PC-3 (cell line): ENCODE results near the gene GALNT18. TPM values are rescaled to one million over a fixed set of nuclear protein-coding genes. Genes with fewer than 3 reads are reported as not detected.

Source experiments
- ATAC-seq: fragments of 200-7000 bp; cut with Tn5 transposase; 2 replicates; pipeline ENCODE4 v1.9.1; 2020; ENCODE audit warnings: mild to moderate bottlenecking, moderate library complexity
- BruUV-seq: library from RNA; stranded (reverse); fragments of 400-500 nt; replicated peaks from 2 replicates; lab custom pipeline; 2021; lab: Mats Ljungman, UMichigan
- CTCF ChIA-PET: fragments of 300-600 bp; sonication (Branson Sonifier 250); formaldehyde crosslinking; loops from one replicate; lab custom pipeline; 2022; ENCODE audit warnings: antibody characterized with exemption; lab: Charles Lee
- POLR2A ChIA-PET: fragments of 300-600 bp; sonication (Branson Sonifier 250); formaldehyde crosslinking; loops from one replicate; lab custom pipeline; 2022; ENCODE audit warnings: antibody characterized with exemption; ENCODE audit not compliant: unreplicated experiment; lab: Charles Lee
- DNase-seq: peaks from one replicate; pipeline ENCODE4 v3.0.0-alpha.2; 2015
- H2AFZ ChIP-seq: fragments of 300-600 bp; sonication (generic); 2 replicates; pipeline ENCODE4 v1.6.0; 2016; ENCODE audit warnings: antibody characterized with exemption, low read length
- H3F3A ChIP-seq: fragments of 300-600 bp; sonication (generic); one replicate; pipeline ENCODE4 v1.6.0; 2017; ENCODE audit warnings: antibody characterized with exemption, low read length, control low read depth, mild to moderate bottlenecking; ENCODE audit not compliant: unreplicated experiment
- H3K27ac ChIP-seq: fragments of 300-600 bp; sonication (generic); 2 replicates; pipeline ENCODE4 v1.5.1; 2016; ENCODE audit warnings: mild to moderate bottlenecking, low read length
- H3K27me3 ChIP-seq: fragments of 300-600 bp; sonication (generic); 2 replicates; pipeline ENCODE4 v1.6.1; 2016; ENCODE audit warnings: low read length, mixed read lengths
- H3K36me3 ChIP-seq: fragments of 300-600 bp; sonication (generic); 2 replicates; pipeline ENCODE4 v1.6.1; 2016; ENCODE audit warnings: low read depth, mixed run types, low read length, mixed read lengths
- H3K4me1 ChIP-seq: fragments of 300-600 bp; sonication (generic); 2 replicates; pipeline ENCODE4 v1.5.1; 2016; ENCODE audit warnings: low read length; ENCODE audit not compliant: insufficient read depth
- H3K4me2 ChIP-seq: fragments of 300-600 bp; sonication (generic); 2 replicates; pipeline ENCODE4 v1.6.0; 2016; ENCODE audit warnings: low read length
- H3K4me3 ChIP-seq: fragments of 300-600 bp; sonication (generic); 2 replicates; pipeline ENCODE4 v1.5.1; 2016; ENCODE audit warnings: mild to moderate bottlenecking, low read length, mixed read lengths
- H3K79me2 ChIP-seq: fragments of 300-600 bp; sonication (generic); 2 replicates; pipeline ENCODE4 v1.6.1; 2017; ENCODE audit warnings: low read length, mixed read lengths
- H3K9ac ChIP-seq: fragments of 300-600 bp; sonication (generic); 2 replicates; pipeline ENCODE4 v1.6.0; 2016; ENCODE audit warnings: mild to moderate bottlenecking, low read length
- H3K9me2 ChIP-seq: fragments of 300-600 bp; sonication (generic); replicated peaks from 2 replicates; pipeline ENCODE4 v1.6.1; 2016; ENCODE audit warnings: mixed run types, low read length, mixed read lengths
- H3K9me3 ChIP-seq: fragments of 300-600 bp; sonication (generic); 2 replicates; pipeline ENCODE4 v1.6.1; 2016; ENCODE audit warnings: low read length, mixed read lengths
- H4K20me1 ChIP-seq: fragments of 300-600 bp; sonication (generic); 2 replicates; pipeline ENCODE4 v1.6.1; 2016; ENCODE audit warnings: low read length, mixed read lengths
- EZH2 ChIP-seq: fragments of 300-600 bp; sonication (generic); IDR thresholded peaks from one replicate; pipeline ENCODE4 v1.6.1; 2017; ENCODE audit warnings: antibody characterized with exemption, mild to moderate bottlenecking, low read length; ENCODE audit not compliant: unreplicated experiment
- EZH2phosphoT487 ChIP-seq: fragments of 300-600 bp; sonication (generic); IDR thresholded peaks from 2 replicates; pipeline ENCODE4 v1.6.1; 2018; ENCODE audit warnings: mild to moderate bottlenecking, antibody characterized with exemption, low read length, borderline replicate concordance
- intact Hi-C: fragments of 100-400 bp; cut with micrococcal nuclease; formaldehyde crosslinking; loops from 2 replicates; pipeline ENCODE4 v1.9.0; 2023
- total RNA-seq: library from RNA; depleted of rRNA; stranded (reverse); fragments of >200 nt; gene quantifications from 2 replicates; pipeline ENCODE4 v1.2.3, GENCODE V29; 2014
- TF ChIP-seq, protein P1 (sequence below): fragments of 300-600 bp; sonication (generic); conservative IDR thresholded peaks from 2 replicates; pipeline ENCODE4 v1.5.1; 2017; ENCODE audit warnings: antibody characterized with exemption, low read depth, mild to moderate bottlenecking, low read length

Gene GALNT18
- total RNA-seq, 1 experiment from 2014 or later = 34.5 TPM

DNA sequence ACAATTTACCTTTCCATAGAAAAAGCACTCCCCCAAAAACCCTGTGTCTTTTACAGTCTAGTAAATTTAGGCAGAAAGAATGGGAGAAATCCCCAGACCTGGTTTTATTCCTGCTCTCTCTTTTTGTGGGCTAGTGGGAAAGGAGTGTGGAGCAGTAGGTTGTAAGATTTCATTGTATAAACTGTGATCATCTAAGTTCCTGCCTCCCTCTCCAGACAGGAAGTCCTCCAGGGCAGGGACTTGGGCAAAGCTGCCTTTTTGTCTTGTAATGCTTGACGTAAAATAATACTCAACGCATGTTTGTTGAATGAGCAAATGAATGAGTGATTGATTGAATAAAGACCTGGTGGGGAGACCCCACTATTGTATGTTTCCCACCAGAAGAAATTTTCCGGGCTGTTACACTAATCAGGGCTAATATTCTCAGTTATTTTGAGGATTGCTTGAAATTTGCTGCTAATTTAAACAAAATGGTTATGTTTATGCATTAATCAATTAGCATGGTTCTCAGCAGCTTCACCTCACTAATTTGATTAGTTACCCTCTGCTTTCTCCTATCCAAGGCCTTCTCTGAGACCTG is 305.1 kb downstream of the GALNT18 start:
- ChIA-PET POLR2A (no interaction called here), CTCF (no interaction called here)
- H3F3A ChIP-seq = no peaks in the 10 kb centered on the region
- DNase-seq (no peak), ATAC-seq (no peak)
- H4K20me1 ChIP-seq = no peaks in the 10 kb centered on the region
- peaks cover 15% of the 10 kb centered on the region for H3K4me1 ChIP-seq
- no peaks in the 10 kb centered on the region for H3K79me2 ChIP-seq
- H2AFZ ChIP-seq = no peak overlapping the region
- intact Hi-C loops = no loop called here
- H3K9ac ChIP-seq = no peak overlapping the region
- H3K27me3 ChIP-seq = no peaks in the 10 kb centered on the region
- BruUV-seq = no TSS peak
- TF ChIP-seq, protein P1, sequence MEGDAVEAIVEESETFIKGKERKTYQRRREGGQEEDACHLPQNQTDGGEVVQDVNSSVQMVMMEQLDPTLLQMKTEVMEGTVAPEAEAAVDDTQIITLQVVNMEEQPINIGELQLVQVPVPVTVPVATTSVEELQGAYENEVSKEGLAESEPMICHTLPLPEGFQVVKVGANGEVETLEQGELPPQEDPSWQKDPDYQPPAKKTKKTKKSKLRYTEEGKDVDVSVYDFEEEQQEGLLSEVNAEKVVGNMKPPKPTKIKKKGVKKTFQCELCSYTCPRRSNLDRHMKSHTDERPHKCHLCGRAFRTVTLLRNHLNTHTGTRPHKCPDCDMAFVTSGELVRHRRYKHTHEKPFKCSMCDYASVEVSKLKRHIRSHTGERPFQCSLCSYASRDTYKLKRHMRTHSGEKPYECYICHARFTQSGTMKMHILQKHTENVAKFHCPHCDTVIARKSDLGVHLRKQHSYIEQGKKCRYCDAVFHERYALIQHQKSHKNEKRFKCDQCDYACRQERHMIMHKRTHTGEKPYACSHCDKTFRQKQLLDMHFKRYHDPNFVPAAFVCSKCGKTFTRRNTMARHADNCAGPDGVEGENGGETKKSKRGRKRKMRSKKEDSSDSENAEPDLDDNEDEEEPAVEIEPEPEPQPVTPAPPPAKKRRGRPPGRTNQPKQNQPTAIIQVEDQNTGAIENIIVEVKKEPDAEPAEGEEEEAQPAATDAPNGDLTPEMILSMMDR = no peak
- no peaks in the 10 kb centered on the region for H3K9me2 ChIP-seq
- no peak overlapping the region for H3K27ac ChIP-seq
- H3K4me3 ChIP-seq = no peak overlapping the region
- H3K36me3 ChIP-seq = no peaks in the 10 kb centered on the region
- H3K4me2 ChIP-seq = no peak overlapping the region
- no peaks in the 10 kb centered on the region for H3K9me3 ChIP-seq

DNA sequence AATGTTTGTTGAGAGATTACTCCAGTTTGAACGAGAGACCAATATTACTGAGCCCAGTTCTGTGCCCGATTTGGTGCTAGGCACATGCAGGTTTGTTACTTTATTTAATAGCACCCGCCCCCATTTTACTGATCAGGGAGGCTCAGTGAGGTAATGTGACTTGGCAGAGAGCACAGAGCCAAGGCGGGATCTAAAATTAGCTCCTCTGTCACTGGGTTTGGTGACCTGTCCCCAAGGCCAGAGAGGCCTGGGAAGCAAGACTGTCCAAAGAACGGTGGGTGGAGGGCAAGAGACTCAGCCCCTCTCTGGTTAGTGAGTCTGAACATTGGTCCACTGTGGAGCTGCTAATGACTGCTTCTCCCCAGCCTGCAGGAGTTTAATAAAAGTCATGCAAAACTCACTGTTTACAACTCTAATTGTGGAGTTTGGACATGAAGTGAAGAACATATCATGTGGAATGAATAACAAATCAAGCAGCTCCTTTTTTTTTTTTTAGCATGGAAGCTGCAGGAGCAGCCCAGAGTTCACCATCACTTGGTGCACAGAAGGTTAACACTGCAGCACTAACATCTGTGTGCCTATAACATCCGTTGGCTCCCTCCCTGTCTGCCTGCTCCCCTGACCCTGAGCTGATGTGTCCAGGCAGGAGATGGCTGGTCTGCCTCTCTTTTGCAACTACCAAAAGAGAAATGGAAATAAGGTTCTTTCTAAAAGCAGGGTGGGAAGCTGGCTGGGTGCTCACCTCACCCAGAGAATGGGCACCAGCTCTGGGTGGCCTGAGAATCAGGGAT is 307.7 kb downstream of the GALNT18 start:
- H3K79me2 ChIP-seq = no peaks in the 10 kb centered on the region
- H3K27ac ChIP-seq = peak overlapping the region; percentile 22
- no peak overlapping the region for H2AFZ ChIP-seq
- no peak for TF ChIP-seq EZH2phosphoT487
- no peak for TF ChIP-seq EZH2
- TF ChIP-seq, protein P1 = no peak
- no peak overlapping the region for H3K9ac ChIP-seq
- ATAC-seq = no peak
- H3K9me2 ChIP-seq = no peaks in the 10 kb centered on the region
- no peaks in the 10 kb centered on the region for H3K36me3 ChIP-seq
- ChIA-PET CTCF (no interaction called here), POLR2A (no interaction called here)
- 0 out of 2 replicates have a peak overlapping the region, but pooled peaks have one; percentile 0 for H3K4me2 ChIP-seq
- no TSS peak for BruUV-seq
- intact Hi-C loops = no loop called here
- H3K4me3 ChIP-seq = no peak overlapping the region
- H3K9me3 ChIP-seq = no peaks in the 10 kb centered on the region
- no peaks in the 10 kb centered on the region for H4K20me1 ChIP-seq
- peaks cover 15% of the 10 kb centered on the region for H3K4me1 ChIP-seq
- H3K27me3 ChIP-seq = no peaks in the 10 kb centered on the region
- no peaks in the 10 kb centered on the region for H3F3A ChIP-seq
- no peak for DNase-seq

DNA sequence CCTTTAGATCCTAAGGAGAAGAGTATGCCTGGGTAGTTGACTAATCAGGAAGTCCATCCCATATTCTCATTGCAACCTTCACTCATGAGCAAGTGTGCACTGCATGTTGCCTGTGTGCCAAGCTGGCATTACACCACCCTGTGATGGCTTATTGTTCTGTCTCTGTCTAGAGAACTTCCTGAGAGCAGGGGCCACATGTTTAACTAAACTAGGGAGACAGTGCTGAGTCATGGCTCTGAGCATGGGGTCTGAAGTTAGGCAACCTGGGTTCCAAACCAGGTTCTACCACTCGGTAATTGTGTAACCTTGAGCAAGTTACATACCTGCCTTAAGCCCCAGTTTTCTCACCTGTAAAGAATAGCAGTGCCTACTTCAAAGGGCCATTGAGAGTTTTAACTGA is 308.4 kb downstream of the GALNT18 start:
- CTCF ChIA-PET = no interaction called here
- peak overlapping the region; percentile 19; the same call in 1 of the 2 replicates for H2AFZ ChIP-seq
- TF ChIP-seq EZH2phosphoT487 (no peak), EZH2 (no peak)
- TF ChIP-seq, protein P1 = no peak
- no peaks in the 10 kb centered on the region for H3F3A ChIP-seq
- no peaks in the 10 kb centered on the region for H3K79me2 ChIP-seq
- no peak overlapping the region for H3K9ac ChIP-seq
- DNase-seq (peak; percentile 73), ATAC-seq (peak; percentile 57)
- no peaks in the 10 kb centered on the region for H4K20me1 ChIP-seq
- intact Hi-C loops = no loop called here
- no peaks in the 10 kb centered on the region for H3K27me3 ChIP-seq
- H3K9me2 ChIP-seq = no peaks in the 10 kb centered on the region
- H3K4me1 ChIP-seq = peaks cover 15% of the 10 kb centered on the region
- POLR2A ChIA-PET = no interaction called here
- no TSS peak for BruUV-seq
- 0 out of 2 replicates have a peak overlapping the region, but pooled peaks have one; percentile 0 for H3K4me2 ChIP-seq
- H3K9me3 ChIP-seq = no peaks in the 10 kb centered on the region
- H3K36me3 ChIP-seq = no peaks in the 10 kb centered on the region
- peak overlapping the region; percentile 22 for H3K27ac ChIP-seq
- no peak overlapping the region for H3K4me3 ChIP-seq
